ENCODE results near the gene SRGAP1.

GRCh38 chr12:64128366-64128765 lies 283.9 kb downstream of the SRGAP1 start:
- TF ChIP-seq POLR2AphosphoS5 (IDR thresholded peaks at IDR 0.05; ENCODE audit: low read depth, low read length) (no peak), REST (IDR thresholded peaks at IDR 0.05; ENCODE audit: insufficient read depth in 1 of 2, low read depth in 2 of 2, low read length in 2 of 2) (no peak), SIN3A (IDR thresholded peaks at IDR 0.05; ENCODE audit: borderline replicate concordance, insufficient read depth, low read length) (no peak)

Data from PFSK-1 (cell line).